HG02981 (cell line): ENCODE measurements around the gene FNDC3B.

Experiments
- ATAC-seq: cut with Tn5 transposase; IDR thresholded peaks from one replicate; pipeline ENCODE4 v1.9.1; 2021; ENCODE audit warnings: mild to moderate bottlenecking, moderate library complexity; ENCODE audit not compliant: unreplicated experiment

Gene FNDC3B

GRCh38 chr3:172376402-172376801 lies 337.0 kb downstream of the FNDC3B start:
- ATAC-seq: no peak

- no peak for ATAC-seq
Measured at GRCh38 chr3:172376881-172377280, 337.5 kb downstream of the FNDC3B start.

DNA sequence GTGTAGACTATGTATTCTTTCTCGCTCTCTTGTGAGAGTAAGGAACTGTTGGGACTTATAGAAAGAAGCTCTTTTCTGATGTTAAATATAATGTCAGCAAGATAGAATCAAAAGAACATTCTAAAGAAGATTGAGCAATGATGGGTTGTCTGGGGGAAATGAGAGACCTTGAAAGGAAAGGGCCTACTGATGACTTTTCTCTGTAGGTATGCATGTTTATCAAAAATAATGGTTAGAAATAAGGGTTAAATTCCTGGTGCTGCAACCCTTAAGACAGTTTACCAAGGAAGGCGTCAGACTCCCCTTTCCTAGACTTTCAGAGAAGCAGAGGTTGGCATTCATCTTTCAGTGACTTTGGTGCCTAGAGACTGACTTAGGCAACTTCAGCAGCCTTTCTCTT lies 339.1 kb downstream of the FNDC3B start:
- ATAC-seq: no peak

DNA sequence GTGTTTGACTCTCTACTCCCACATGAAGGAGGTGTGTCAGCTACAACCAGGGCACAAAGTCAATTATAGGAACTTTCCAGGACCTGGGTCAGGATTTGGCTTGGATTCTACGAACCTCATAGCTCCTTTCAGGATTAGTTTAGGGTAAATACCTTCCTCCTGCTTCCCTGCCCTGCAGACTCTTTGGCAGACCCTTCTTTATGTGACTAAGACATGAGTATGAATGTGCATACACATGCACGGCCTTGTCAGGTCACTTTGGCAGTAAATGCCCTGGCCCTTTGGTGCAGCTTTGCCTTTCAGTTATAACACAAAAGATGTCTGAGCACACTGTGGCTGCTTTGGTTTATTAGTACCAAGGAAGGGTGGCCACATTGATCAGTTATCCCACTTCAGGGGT lies 340.0 kb downstream of the FNDC3B start:
- no peak for ATAC-seq

DNA sequence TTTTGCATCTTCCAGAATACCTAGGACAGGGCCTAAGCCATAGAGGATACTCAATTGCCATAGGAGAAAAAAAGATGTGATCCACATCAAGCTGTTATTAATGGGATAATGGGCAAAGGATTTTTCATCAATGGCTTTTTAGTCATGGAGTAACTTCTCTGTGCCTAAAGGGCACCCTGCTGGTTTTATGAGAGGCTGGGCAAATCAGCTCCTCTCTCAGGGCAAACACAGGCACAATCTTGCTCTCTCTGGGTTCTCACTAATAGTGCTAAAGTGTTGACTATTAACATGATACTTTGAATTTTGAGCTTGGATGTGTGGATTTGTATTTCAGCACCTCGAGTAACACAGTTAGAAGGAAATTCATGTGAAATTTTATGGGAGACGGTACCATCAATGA lies 341.3 kb downstream of the FNDC3B start:
- no peak for ATAC-seq

- ATAC-seq: no peak
Measured at GRCh38 chr3:172383306-172383796, 344.0 kb downstream of the FNDC3B start.

DNA sequence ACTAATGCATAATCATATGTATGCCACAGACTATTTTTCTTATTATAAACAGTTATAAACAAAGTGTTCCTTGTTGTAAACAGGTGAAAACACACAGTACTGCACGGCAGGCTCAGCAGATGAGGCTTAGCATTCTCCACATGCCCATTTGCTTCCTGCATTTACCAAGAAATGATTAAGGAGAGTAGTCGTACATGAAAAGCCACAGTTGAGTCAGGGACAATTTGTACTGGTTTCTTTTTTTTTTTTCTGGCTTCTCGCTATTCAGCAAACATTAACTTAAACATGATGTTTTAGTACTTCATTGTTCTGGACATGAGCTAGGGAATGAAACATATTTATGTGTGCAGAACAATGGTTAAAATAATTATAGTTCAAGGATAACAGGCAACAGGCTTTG lies 345.5 kb downstream of the FNDC3B start:
- ATAC-seq: no peak

DNA sequence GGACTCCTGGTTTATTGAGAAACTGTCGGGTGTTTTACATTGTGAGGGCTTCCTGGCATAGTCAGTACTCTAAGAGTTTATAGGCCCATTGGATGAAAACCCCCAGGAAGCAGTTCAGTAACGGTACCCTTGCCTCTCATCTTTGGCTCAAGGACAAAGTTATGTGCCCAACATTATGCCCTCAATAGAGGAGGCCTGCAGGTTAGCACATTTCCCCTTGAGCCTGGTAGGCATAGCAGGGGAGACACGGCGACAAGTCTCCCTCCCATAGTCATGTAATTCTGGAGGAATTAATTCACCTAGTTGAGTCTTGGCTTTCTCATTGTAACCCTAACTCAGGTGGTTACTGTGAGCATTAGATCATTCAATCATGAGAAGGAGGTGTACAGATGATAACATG lies 348.4 kb downstream of the FNDC3B start:
- ATAC-seq: no peak

- ATAC-seq: no peak
Measured at GRCh38 chr3:172388412-172389078, 349.2 kb downstream of the FNDC3B start.

- no peak for ATAC-seq
Measured at GRCh38 chr3:172390792-172391191, 351.4 kb downstream of the FNDC3B start.

GRCh38 chr3:172391592-172392302 lies 352.4 kb downstream of the FNDC3B start:
- no peak for ATAC-seq

DNA sequence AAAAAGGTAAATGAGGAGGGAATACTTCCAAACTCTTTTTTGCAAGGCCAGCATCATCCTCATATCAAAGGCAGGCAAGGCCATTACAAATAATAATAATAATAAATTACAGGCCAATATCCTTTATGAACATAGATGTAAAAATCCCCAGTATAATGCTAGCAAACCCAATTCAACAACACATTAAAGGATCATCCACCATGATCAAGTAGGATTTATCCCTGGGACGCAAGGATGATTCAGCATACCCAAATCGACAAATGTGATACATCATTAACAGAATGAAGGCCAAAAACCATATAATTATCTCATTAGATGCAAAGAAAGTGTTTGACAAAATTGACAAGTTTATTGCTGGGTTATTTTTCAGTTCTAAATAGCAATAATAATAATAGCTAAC lies 355.3 kb downstream of the FNDC3B start:
- no peak for ATAC-seq

GRCh38 chr3:172396400-172396799 lies 357.0 kb downstream of the FNDC3B start:
- no peak for ATAC-seq

DNA sequence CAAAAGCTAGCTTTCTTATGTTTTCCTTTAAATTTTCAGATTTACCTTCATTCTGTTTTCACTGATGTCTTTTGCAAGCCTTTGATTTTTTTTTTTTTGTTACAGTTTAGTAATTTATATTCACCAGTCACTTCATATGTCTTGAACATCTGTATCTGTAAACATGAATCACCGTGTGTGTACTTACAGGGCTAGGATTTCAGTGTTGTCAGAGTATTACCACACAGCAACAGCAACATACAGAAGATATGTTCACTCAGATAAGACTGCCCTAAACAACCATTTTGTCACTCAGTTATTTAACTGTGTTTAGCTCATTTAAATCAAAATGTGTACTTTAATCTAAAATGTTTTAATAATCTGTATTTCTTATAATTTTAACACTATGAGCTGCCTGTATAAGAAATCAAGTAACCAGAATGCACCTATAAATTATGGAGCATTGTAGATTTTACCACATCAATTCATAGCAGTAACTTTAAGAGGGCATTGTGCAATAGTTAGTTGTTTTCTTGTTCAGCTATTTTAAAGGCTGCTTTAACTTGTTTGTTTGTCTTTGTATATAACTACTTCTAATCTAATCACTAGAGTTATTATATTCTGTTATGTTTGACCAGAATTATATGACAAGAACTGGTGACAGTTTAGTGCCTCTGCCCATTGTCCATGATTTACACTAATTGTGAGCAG lies 358.5 kb downstream of the FNDC3B start:
- no peak for ATAC-seq

DNA sequence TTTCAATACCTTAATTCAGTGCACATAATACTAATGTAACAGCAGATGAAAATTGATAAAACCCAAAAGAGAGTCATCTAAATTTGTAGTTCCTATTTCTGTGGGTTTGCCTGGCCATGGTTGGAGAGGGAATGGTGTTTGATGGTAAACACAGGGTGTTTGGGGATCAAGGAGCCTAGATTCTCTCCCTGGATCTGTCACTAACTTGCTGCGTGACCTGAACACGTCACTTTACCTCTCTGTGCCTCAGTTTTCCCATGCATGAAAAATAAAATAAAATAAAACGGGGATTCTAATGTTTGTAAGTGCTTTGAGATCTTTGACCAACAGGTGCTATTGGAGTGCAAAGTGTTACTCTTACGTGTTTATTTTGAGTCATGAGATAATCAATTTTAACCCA lies 359.1 kb downstream of the FNDC3B start:
- ATAC-seq: no peak

DNA sequence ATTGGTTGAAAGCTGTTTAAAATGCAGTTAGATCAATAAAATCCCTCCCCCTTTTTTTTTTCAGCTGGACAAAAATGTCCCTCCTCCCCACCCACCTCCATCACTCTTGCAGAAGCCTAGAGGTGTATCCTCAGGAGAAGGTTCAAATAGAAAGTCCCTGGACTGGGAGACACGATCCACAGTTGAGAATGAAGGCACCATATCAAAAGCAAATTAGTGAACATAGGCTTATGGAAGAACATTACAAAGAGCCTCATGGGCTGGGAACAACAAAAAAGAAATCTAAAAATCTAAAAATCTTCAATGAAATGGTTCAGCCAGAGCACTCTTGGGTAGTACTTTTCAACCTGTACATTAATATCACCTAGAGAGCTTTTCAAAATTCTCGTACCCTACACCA lies 362.7 kb downstream of the FNDC3B start:
- no peak for ATAC-seq

- no peak for ATAC-seq
Measured at GRCh38 chr3:172402892-172403643, 363.7 kb downstream of the FNDC3B start.

- no peak for ATAC-seq
Measured at GRCh38 chr3:172404237-172404962, 365.0 kb downstream of the FNDC3B start.

- no peak for ATAC-seq
Measured at GRCh38 chr3:172405914-172406313, 366.5 kb downstream of the FNDC3B start.

DNA sequence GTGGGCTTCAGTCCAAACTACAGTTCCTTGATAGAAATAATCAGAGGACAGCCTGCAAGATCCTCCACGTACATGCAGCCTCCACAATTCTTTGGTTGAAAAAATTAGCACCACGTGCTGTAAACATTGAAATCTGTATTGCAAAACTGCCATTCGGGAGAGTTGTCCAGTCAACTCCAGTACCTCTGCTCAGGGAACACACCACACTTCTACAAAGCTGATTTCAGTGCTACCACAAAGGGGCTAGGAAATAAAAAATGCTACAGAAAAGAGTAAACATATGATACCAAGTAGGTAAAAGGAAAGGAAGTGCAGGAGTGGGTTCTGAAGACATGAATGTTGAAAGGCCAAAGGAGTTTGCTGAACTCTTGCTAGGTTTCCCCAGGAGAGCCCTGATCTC lies 368.5 kb downstream of the FNDC3B start:
- no peak for ATAC-seq
